OCI-LY7 (cell line): Measurements from ENCODE around the gene TESPA1. TPM values are rescaled to one million over a fixed set of nuclear protein-coding genes. Genes with fewer than 3 reads are reported as not detected.

Source experiments
- BruUV-seq: library from RNA; stranded (reverse); fragments of 400-500 nt; replicated peaks from 2 replicates; lab custom pipeline; 2021; lab: Mats Ljungman, UMichigan
- CTCF ChIA-PET: fragments of 300-600 bp; sonication (Branson Sonifier 250); formaldehyde crosslinking; loops from one replicate; lab custom pipeline; 2022; ENCODE audit warnings: antibody characterized with exemption; ENCODE audit not compliant: unreplicated experiment; lab: Charles Lee
- POLR2A ChIA-PET: fragments of 300-600 bp; sonication (Branson Sonifier 250); formaldehyde crosslinking; loops from one replicate; lab custom pipeline; 2022; ENCODE audit warnings: antibody characterized with exemption; lab: Charles Lee
- DNase-seq: peaks from one replicate; pipeline ENCODE4 v3.0.0-alpha.2; 2015; ENCODE audit warnings: low spot score
- H2AFZ ChIP-seq: fragments of 200-600 bp; sonication (generic), shearing (Covaris generic); 2 replicates; pipeline ENCODE4 v1.6.1; 2014; ENCODE audit warnings: mild to moderate bottlenecking, antibody characterized with exemption, low read length, moderate library complexity
- H3K27ac ChIP-seq: fragments of 200-600 bp; sonication (generic); 2 replicates; pipeline ENCODE4 v1.5.1; 2014; ENCODE audit warnings: mixed run types, low read depth, mild to moderate bottlenecking, moderate library complexity, low read length, inconsistent platforms; ENCODE audit not compliant: poor library complexity, severe bottlenecking
- H3K36me3 ChIP-seq: fragments of 200-600 bp; sonication (generic); 2 replicates; pipeline ENCODE4 v1.6.1; 2014; ENCODE audit warnings: mild to moderate bottlenecking, antibody characterized with exemption, low read length, moderate library complexity, mixed read lengths; ENCODE audit not compliant: insufficient read depth
- H3K4me1 ChIP-seq: fragments of 200-600 bp; sonication (generic); 2 replicates; pipeline ENCODE4 v1.5.1; 2014; ENCODE audit warnings: mild to moderate bottlenecking, low read length; ENCODE audit not compliant: insufficient read depth, poor library complexity, severe bottlenecking
- H3K4me2 ChIP-seq: fragments of 200-600 bp; sonication (generic); 2 replicates; pipeline ENCODE4 v1.6.1; 2014; ENCODE audit warnings: mild to moderate bottlenecking, low read length
- H3K4me3 ChIP-seq: fragments of 200-600 bp; sonication (generic); 2 replicates; pipeline ENCODE4 v1.5.1; 2014; ENCODE audit warnings: mild to moderate bottlenecking, low read depth, low read length; ENCODE audit not compliant: poor library complexity, severe bottlenecking
- H3K79me2 ChIP-seq: fragments of 200-600 bp; sonication (generic); 2 replicates; pipeline ENCODE4 v1.6.1; 2016; ENCODE audit warnings: low read depth, mild to moderate bottlenecking, low read length, moderate library complexity, mixed read lengths; ENCODE audit not compliant: insufficient read depth
- H3K9me2 ChIP-seq: fragments of 200-600 bp; sonication (generic); 2 replicates; pipeline ENCODE4 v1.6.1; 2016; ENCODE audit warnings: mild to moderate bottlenecking, low read length, mixed read lengths; ENCODE audit not compliant: insufficient read depth
- H3K9me3 ChIP-seq: fragments of 200-600 bp; sonication (generic); 2 replicates; pipeline ENCODE4 v1.6.1; 2014; ENCODE audit warnings: mild to moderate bottlenecking, mixed run types, low read length, mixed read lengths
- H4K20me1 ChIP-seq: fragments of 200-600 bp; sonication (generic); 2 replicates; pipeline ENCODE4 v1.6.1; 2014; ENCODE audit warnings: mild to moderate bottlenecking, antibody characterized with exemption, low read length, moderate library complexity, mixed read lengths; ENCODE audit not compliant: insufficient read depth
- CTCF ChIP-seq: fragments of 200-600 bp; sonication (generic); conservative IDR thresholded peaks from 2 replicates; pipeline ENCODE4 v1.5.1; 2014; ENCODE audit warnings: mild to moderate bottlenecking, antibody characterized with exemption, low read length, moderate library complexity, mixed read lengths
- EZH2phosphoT487 ChIP-seq: fragments of 200-600 bp; sonication (generic); IDR thresholded peaks from 2 replicates; pipeline ENCODE4 v1.6.1; 2018; ENCODE audit warnings: low read depth, borderline replicate concordance, mild to moderate bottlenecking, mixed run types, antibody characterized with exemption, low read length, moderate library complexity, mixed read lengths
- intact Hi-C: fragments of 100-400 bp; cut with micrococcal nuclease; formaldehyde crosslinking; loops from one replicate; pipeline ENCODE4 v1.10.0; 2022; ENCODE audit not compliant: unreplicated experiment
- total RNA-seq, 2 experiments: library from RNA; depleted of rRNA in 1 of 2; stranded (reverse); fragments of >200 nt in 1 of 2; shearing (Covaris generic) in 1 of 2; gene quantifications; 2 replicates each; pipeline ENCODE4 v1.2.3, GENCODE V29; 2014 to 2022

The TESPA1 gene
- total RNA-seq, 2 experiments from 2014 or later, result 9.5 to 24.1 TPM

GRCh38 chr12:54980341-54980740 is 4.2 kb downstream of the TESPA1 start:
- Histone ChIP-seq H3K9me3 (no peaks in the 10 kb centered on the region), H3K36me3 (peaks cover 10% of the 10 kb centered on the region), H3K79me2 (peaks cover 5% of the 10 kb centered on the region; the same call in 1 of the 2 replicates), H3K4me3 (no peak overlapping the region), H3K4me2 (no peak overlapping the region), H3K27ac (no peak overlapping the region), H2AFZ (no peak overlapping the region), H3K4me1 (peaks cover 25% of the 10 kb centered on the region), H4K20me1 (no peaks in the 10 kb centered on the region), H3K9me2 (no peaks in the 10 kb centered on the region)
- ChIA-PET POLR2A (interaction anchor here (0.6 kb wide), 1 partner anchor 142 kb away, joined by 3 read pairs; no protein-coding TSS in a partner anchor), CTCF (no interaction called here)
- intact Hi-C loops, result loop anchor here (10.0 kb wide), 1 partner anchor 664 kb away; no protein-coding TSS in a partner anchor
- TF ChIP-seq CTCF (no peak), EZH2phosphoT487 (no peak)
- BruUV-seq, result no TSS peak
- DNase-seq, result no peak

- TF ChIP-seq EZH2phosphoT487, result no peak
- TF ChIP-seq CTCF, result no peak
- peaks cover 3% of the 10 kb centered on the region for H3K4me1 ChIP-seq
- no peaks in the 10 kb centered on the region for H3K9me2 ChIP-seq
- H3K4me3 ChIP-seq, result no peak overlapping the region
- CTCF ChIA-PET, result no interaction called here
- H3K27ac ChIP-seq, result no peak overlapping the region
- no TSS peak for BruUV-seq
- H3K9me3 ChIP-seq, result no peaks in the 10 kb centered on the region
- no peak overlapping the region for H2AFZ ChIP-seq
- H3K79me2 ChIP-seq, result no peaks in the 10 kb centered on the region
- no peaks in the 10 kb centered on the region for H4K20me1 ChIP-seq
- H3K36me3 ChIP-seq, result peaks cover 23% of the 10 kb centered on the region
- POLR2A ChIA-PET, result no interaction called here
- intact Hi-C loops, result no loop called here
- H3K4me2 ChIP-seq, result no peak overlapping the region
- DNase-seq, result no peak
Measured at GRCh38 chr12:54977857-54978256, 6.7 kb downstream of the TESPA1 start.

GRCh38 chr12:54977155-54977554 is 7.4 kb downstream of the TESPA1 start:
- ChIA-PET POLR2A (interaction anchor here (0.8 kb wide), 1 partner anchor 9 kb away, joined by 3 read pairs; no protein-coding TSS in a partner anchor), CTCF (no interaction called here)
- no peak overlapping the region for H2AFZ ChIP-seq
- no peak for DNase-seq
- BruUV-seq, result no TSS peak
- no peaks in the 10 kb centered on the region for H4K20me1 ChIP-seq
- no peak overlapping the region for H3K4me3 ChIP-seq
- H3K9me3 ChIP-seq, result no peaks in the 10 kb centered on the region
- TF ChIP-seq CTCF (no peak), EZH2phosphoT487 (no peak)
- H3K79me2 ChIP-seq, result no peaks in the 10 kb centered on the region
- H3K9me2 ChIP-seq, result no peaks in the 10 kb centered on the region
- peaks cover 23% of the 10 kb centered on the region for H3K36me3 ChIP-seq
- H3K27ac ChIP-seq, result no peak overlapping the region
- no peaks in the 10 kb centered on the region for H3K4me1 ChIP-seq
- intact Hi-C loops, result no loop called here
- H3K4me2 ChIP-seq, result no peak overlapping the region
